WTC11 (cell line): Measurements from ENCODE around the gene GSDMA.

Experiments
- AR ChIP-seq: fragments of 250-450 bp; sonication (Bioruptor Pico); IDR thresholded peaks from 2 replicates; pipeline ENCODE4 v1.9.0; 2021; ENCODE audit warnings: mild to moderate bottlenecking
- CTCF ChIP-seq: fragments of 200-600 bp; IDR thresholded peaks from 2 replicates; pipeline ENCODE4 v1.8.0; 2022; ENCODE audit warnings: antibody characterized with exemption
- EMX1 ChIP-seq: fragments of 250-450 bp; sonication (Bioruptor Pico); IDR thresholded peaks from 2 replicates; pipeline ENCODE4 v1.8.0; 2021; ENCODE audit warnings: mild to moderate bottlenecking
- GABPB1 ChIP-seq: sonication (generic); formaldehyde crosslinking; IDR thresholded peaks from 2 replicates; pipeline ENCODE4 v1.8.1; 2023; ENCODE audit warnings: mild to moderate bottlenecking, missing genetic modification reagents
- RELA ChIP-seq: sonication (generic); formaldehyde crosslinking; IDR thresholded peaks from 2 replicates; pipeline ENCODE4 v1.8.1; 2022; ENCODE audit warnings: missing genetic modification reagents, mild to moderate bottlenecking, borderline replicate concordance
- SP1 ChIP-seq: sonication (generic); formaldehyde crosslinking; conservative IDR thresholded peaks from 2 replicates; pipeline ENCODE4 v1.8.1; 2022; ENCODE audit warnings: missing genetic modification reagents
- TCF7 ChIP-seq: sonication (generic); formaldehyde crosslinking; IDR thresholded peaks from 2 replicates; pipeline ENCODE4 v1.8.0; 2022; ENCODE audit warnings: mild to moderate bottlenecking, low read depth, missing genetic modification reagents, moderate library complexity
- ZNF138 ChIP-seq: sonication (generic); formaldehyde crosslinking; conservative IDR thresholded peaks from 2 replicates; pipeline ENCODE4 v1.8.1; 2022; ENCODE audit warnings: mild to moderate bottlenecking, moderate library complexity, missing genetic modification reagents
- ZNF263 ChIP-seq: sonication (generic); formaldehyde crosslinking; IDR thresholded peaks from 2 replicates; pipeline ENCODE4 v1.8.1; 2022; ENCODE audit warnings: low read depth, mild to moderate bottlenecking, moderate library complexity, missing genetic modification reagents
- TF ChIP-seq, protein P1 (sequence below): sonication (generic); formaldehyde crosslinking; conservative IDR thresholded peaks from 2 replicates; pipeline ENCODE4 v1.8.1; 2022; ENCODE audit warnings: mild to moderate bottlenecking, missing genetic modification reagents
- TF ChIP-seq, protein P2 (sequence below): sonication (generic); formaldehyde crosslinking; IDR thresholded peaks from 2 replicates; pipeline ENCODE4 v1.8.1; 2023; ENCODE audit warnings: mild to moderate bottlenecking, missing genetic modification reagents, moderate library complexity

GRCh38 chr17:39937447-39937846 is 25.4 kb upstream of the GSDMA start:
- TF ChIP-seq CTCF (no peak), EMX1 (no peak), ZNF138 (CRISPR knock-in tag) (no peak), SP1 (CRISPR knock-in tag) (no peak), ZNF263 (CRISPR knock-in tag) (no peak), TCF7 (CRISPR knock-in tag) (no peak), RELA (CRISPR knock-in tag) (no peak), AR (CRISPR knock-in tag) (no peak), GABPB1 (CRISPR knock-in tag) (no peak)
- TF ChIP-seq, protein P1, sequence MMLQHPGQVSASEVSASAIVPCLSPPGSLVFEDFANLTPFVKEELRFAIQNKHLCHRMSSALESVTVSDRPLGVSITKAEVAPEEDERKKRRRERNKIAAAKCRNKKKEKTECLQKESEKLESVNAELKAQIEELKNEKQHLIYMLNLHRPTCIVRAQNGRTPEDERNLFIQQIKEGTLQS (CRISPR knock-in tag): no peak
- TF ChIP-seq, protein P2, sequence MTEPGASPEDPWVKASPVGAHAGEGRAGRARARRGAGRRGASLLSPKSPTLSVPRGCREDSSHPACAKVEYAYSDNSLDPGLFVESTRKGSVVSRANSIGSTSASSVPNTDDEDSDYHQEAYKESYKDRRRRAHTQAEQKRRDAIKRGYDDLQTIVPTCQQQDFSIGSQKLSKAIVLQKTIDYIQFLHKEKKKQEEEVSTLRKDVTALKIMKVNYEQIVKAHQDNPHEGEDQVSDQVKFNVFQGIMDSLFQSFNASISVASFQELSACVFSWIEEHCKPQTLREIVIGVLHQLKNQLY (CRISPR knock-in tag): no peak
